AG04450 (cell line): ENCODE data around the gene LIX1L. TPM values are rescaled to one million over a fixed set of nuclear protein-coding genes. Genes with fewer than 3 reads are reported as not detected.

Source experiments
- CTCF ChIA-PET: fragments of 300-600, 350-600 bp; formaldehyde crosslinking; extraction: SDS; loops from one replicate; lab custom pipeline; 2022; ENCODE audit warnings: antibody characterized with exemption, inconsistent platforms; lab: Charles Lee
- POLR2A ChIA-PET: fragments of 350-600 bp; formaldehyde crosslinking; extraction: SDS; loops from one replicate; lab custom pipeline; 2021; ENCODE audit warnings: antibody characterized with exemption, inconsistent platforms; lab: Yijun Ruan, JAX
- DNase-seq: peaks from one replicate; pipeline ENCODE4 v3.0.0-alpha.2; 2011; ENCODE audit warnings: low read depth, low spot score
- H3K27ac ChIP-seq: one replicate; pipeline ENCODE4 v1.5.1; 2012; ENCODE audit warnings: low read depth, low read length, control low read depth
- H3K27me3 ChIP-seq: one replicate; pipeline ENCODE4 v1.6.0; 2012; ENCODE audit warnings: low read length; ENCODE audit not compliant: control insufficient read depth, insufficient read depth
- H3K4me3 ChIP-seq: 2 replicates; pipeline ENCODE4 v1.5.1; 2011; ENCODE audit warnings: mild to moderate bottlenecking, low read depth, low read length, control low read depth
- H3K9me3 ChIP-seq: 2 replicates; pipeline ENCODE4 v1.5.1; 2012; ENCODE audit warnings: low read length; ENCODE audit not compliant: control insufficient read depth, insufficient read depth
- polyA plus RNA-seq: library from polyadenylated mRNA; depleted of rRNA; stranded (reverse); fragments of >200 nt; gene quantifications from 2 replicates; pipeline ENCODE4 v1.2.3, GENCODE V29; 2011
- TF ChIP-seq, protein P1 (sequence below): IDR thresholded peaks from 2 replicates; pipeline ENCODE4 v1.5.1; 2011; ENCODE audit warnings: low read depth, low read length, control low read depth, inconsistent platforms

LIX1L gene
- polyA plus RNA-seq, 1 experiment: 47.2 TPM

DNA sequence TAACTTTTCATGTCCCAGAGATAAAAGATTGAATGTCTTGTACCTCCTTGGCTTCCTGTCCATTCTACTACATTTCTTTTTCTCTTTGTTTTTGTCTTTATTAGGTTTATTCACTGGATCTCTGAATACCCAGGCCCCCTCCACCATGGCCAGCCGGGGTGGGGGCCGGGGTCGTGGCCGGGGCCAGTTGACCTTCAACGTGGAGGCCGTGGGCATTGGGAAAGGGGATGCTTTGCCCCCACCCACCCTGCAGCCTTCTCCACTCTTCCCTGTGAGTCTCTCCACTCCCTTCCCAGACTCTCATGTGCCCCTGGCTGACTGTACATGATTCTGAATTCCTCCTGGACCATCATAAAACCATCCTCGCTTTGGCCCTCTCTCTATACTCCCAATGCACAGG is 16.9 kb upstream of the LIX1L start:
- POLR2A ChIA-PET: no interaction called here
- CTCF ChIA-PET: interaction anchor here (6.3 kb wide), 1 partner anchor 34 kb away, joined by 218 read pairs; no protein-coding TSS in a partner anchor

DNA sequence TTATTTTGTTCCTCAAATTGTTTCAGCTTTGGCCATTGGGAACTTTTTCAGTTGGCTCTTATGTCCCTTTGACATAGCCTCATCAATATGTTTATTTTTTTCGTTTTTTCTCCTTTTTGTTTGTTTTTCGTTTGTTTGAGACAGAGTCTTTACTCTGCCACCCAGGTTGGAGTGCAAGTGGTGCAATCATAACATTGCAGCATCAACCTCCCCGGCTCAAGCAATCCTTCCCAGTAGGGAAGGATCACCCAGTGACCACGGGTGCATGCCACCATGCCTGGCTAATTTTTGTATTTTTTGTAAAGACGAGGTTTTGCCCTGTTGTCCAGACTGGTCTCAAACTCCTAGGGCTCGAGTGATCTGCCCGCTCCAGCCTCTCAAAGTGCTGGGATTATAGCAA is 14.8 kb upstream of the LIX1L start:
- TF ChIP-seq, protein P1, sequence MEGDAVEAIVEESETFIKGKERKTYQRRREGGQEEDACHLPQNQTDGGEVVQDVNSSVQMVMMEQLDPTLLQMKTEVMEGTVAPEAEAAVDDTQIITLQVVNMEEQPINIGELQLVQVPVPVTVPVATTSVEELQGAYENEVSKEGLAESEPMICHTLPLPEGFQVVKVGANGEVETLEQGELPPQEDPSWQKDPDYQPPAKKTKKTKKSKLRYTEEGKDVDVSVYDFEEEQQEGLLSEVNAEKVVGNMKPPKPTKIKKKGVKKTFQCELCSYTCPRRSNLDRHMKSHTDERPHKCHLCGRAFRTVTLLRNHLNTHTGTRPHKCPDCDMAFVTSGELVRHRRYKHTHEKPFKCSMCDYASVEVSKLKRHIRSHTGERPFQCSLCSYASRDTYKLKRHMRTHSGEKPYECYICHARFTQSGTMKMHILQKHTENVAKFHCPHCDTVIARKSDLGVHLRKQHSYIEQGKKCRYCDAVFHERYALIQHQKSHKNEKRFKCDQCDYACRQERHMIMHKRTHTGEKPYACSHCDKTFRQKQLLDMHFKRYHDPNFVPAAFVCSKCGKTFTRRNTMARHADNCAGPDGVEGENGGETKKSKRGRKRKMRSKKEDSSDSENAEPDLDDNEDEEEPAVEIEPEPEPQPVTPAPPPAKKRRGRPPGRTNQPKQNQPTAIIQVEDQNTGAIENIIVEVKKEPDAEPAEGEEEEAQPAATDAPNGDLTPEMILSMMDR: no peak
- POLR2A ChIA-PET: no interaction called here
- CTCF ChIA-PET: interaction anchor here (1.4 kb wide), 1 partner anchor 34 kb away, joined by 5 read pairs; no protein-coding TSS in a partner anchor

More for the DNA sequence above, 16.9 kb upstream of the LIX1L start:
- H3K27me3 ChIP-seq: no peaks in the 10 kb centered on the region
- TF ChIP-seq, protein P1: no peak
- no peak overlapping the region for H3K27ac ChIP-seq
- DNase-seq: no peak
- H3K4me3 ChIP-seq: no peak overlapping the region
- no peaks in the 10 kb centered on the region for H3K9me3 ChIP-seq

DNA sequence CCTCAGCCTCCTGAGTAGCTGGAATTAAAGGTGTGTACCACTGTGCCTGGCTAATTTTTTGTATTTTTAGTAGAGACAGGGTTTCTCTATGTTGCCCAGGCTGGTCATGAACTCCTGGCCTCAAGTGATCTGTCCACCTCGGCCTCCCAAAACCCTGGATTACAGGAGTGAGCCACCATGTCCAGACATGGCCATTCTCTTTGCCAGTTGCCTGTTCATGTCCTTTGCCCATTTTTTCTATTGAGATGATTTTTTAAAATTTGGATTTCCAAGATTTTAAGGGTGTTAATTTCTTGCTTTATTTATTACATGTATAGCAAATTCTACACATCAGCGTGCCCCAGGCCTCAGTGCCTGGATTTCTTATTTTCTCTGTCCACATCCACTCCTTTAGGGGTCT is 9.5 kb upstream of the LIX1L start:
- H3K27me3 ChIP-seq: no peaks in the 10 kb centered on the region
- H3K9me3 ChIP-seq: peaks cover 7% of the 10 kb centered on the region; the same call in 1 of the 2 replicates
- ChIA-PET POLR2A (no interaction called here), CTCF (interaction anchor here (0.7 to 4.0 kb wide), 3 partner anchors 10 to 95 kb away, joined by 3 to 37 read pairs (median 10); no protein-coding TSS in a partner anchor)
- DNase-seq: no peak
- TF ChIP-seq, protein P1: no peak
- no peak overlapping the region for H3K27ac ChIP-seq
- no peak overlapping the region for H3K4me3 ChIP-seq

More for the DNA sequence above, 14.8 kb upstream of the LIX1L start:
- H3K9me3 ChIP-seq: peaks cover under 1% of the 10 kb centered on the region; the same call in 1 of the 2 replicates
- H3K27ac ChIP-seq: no peak overlapping the region
- H3K4me3 ChIP-seq: no peak overlapping the region
- no peak for DNase-seq
- no peaks in the 10 kb centered on the region for H3K27me3 ChIP-seq

DNA sequence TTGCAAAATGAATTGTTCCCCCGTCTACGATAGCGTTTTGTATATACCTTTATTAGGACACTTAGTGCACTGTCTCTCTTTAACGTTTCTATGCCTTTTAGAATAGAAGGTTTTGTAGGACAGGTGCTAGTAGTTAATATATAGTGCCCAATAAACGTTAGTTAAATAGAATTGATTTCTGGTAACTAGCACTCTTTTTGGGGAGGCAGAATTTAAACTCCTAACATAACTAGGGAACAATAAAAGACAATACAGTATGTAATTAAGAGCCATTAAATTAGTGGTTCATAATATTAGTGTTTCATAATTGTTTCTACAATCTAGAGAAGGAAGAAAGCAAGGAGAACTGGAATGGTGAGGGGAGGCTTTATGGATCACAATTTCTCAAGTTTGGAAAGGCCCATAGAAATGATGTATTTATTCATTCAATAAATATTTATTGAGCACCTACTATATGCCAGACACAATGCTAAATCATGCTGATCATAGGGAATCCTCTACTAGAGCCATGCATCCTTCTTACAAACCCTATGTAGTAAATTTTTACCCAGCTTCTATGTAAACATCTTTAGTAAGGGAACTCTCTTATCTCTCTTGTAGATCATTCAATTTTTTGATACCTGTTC is 7.4 kb upstream of the LIX1L start:
- Histone ChIP-seq H3K27ac (no peak overlapping the region), H3K27me3 (no peaks in the 10 kb centered on the region), H3K4me3 (peak overlapping the region; percentile 79), H3K9me3 (peaks cover 7% of the 10 kb centered on the region)
- ChIA-PET CTCF (interaction anchor here (0.9 to 4.0 kb wide), 7 partner anchors 13 to 74 kb away, joined by 3 to 37 read pairs (median 7); partner anchors contain the start of gene RBM8A), POLR2A (interaction anchor here (1.1 to 3.5 kb wide), 6 partner anchors 14 to 106 kb away, joined by 3 to 21 read pairs (median 10); partner anchors contain the start of genes PIAS3 and RBM8A)
- TF ChIP-seq, protein P1: no peak
- DNase-seq: no peak
